Spleen (tissue), 11 donors: ENCODE results near the gene LSG1. TPM values are rescaled to one million over a fixed set of nuclear protein-coding genes. Genes with fewer than 3 reads are reported as not detected.

Source experiments
- DNase-seq: peaks from one replicate; pipeline ENCODE4 v3.0.0-alpha.2; 2020
- H3K27ac ChIP-seq, 8 donors: fragments of 200-600 bp; sonication (generic) in 7 of 8; 1 replicate in 4 of 8; 2 replicates in 4 of 8; pipeline versions ENCODE4 v1.5.0 to v1.8.0; 2016 to 2021; ENCODE audit warnings: inconsistent platforms in 4 of 8, mild to moderate bottlenecking in 4 of 8, moderate library complexity in 1 of 8
- H3K27me3 ChIP-seq, 7 donors: fragments of 200-600 bp; sonication (generic) in 6 of 7; replicated peaks in 1 of 7; 1 replicate in 4 of 7; 2 replicates in 3 of 7; pipeline versions ENCODE4 v1.5.0 to v1.8.0; 2016 to 2021; ENCODE audit warnings: inconsistent platforms in 3 of 7, mild to moderate bottlenecking in 1 of 7
- H3K36me3 ChIP-seq, 6 donors: fragments of 200-600 bp; sonication (generic) in 5 of 6; 1 replicate in 4 of 6; 2 replicates in 2 of 6; pipeline versions ENCODE4 v1.5.0 to v1.8.0; 2016 to 2021; ENCODE audit warnings: inconsistent platforms in 2 of 6
- H3K4me1 ChIP-seq, 6 donors: fragments of 200-600 bp; sonication (generic) in 5 of 6; 1 replicate in 3 of 6; 2 replicates in 3 of 6; pipeline versions ENCODE4 v1.5.0 to v1.8.0; 2016 to 2021; ENCODE audit warnings: inconsistent platforms in 3 of 6
- H3K4me3 ChIP-seq, 8 donors: fragments of 200-600 bp; sonication (generic) in 7 of 8; 1 replicate in 4 of 8; 2 replicates in 4 of 8; pipeline versions ENCODE4 v1.5.0 to v1.8.0; 2016 to 2021; ENCODE audit warnings: inconsistent platforms in 4 of 8, mild to moderate bottlenecking in 4 of 8, moderate library complexity in 2 of 8
- H3K9me3 ChIP-seq, 8 donors: fragments of 200-600 bp; sonication (generic) in 7 of 8; 1 replicate in 4 of 8; 2 replicates in 4 of 8; pipeline versions ENCODE4 v1.5.0 to v1.8.0; 2016 to 2021; ENCODE audit warnings: inconsistent platforms in 4 of 8
- POLR2A ChIP-seq, 3 donors: fragments of 450-650 bp; IDR thresholded peaks; one replicate each; pipeline ENCODE4 v1.5.1; 2017; ENCODE audit warnings: antibody characterized with exemption in 3 of 3, mild to moderate bottlenecking in 1 of 3
- POLR2AphosphoS5 ChIP-seq, 3 donors: sonication (generic); formaldehyde crosslinking; IDR thresholded peaks; one replicate each; pipeline ENCODE4 v1.5.1; 2017; ENCODE audit warnings: antibody characterized with exemption in 3 of 3
- WGBS, 5 donors: extraction: QIAGEN DNeasy Blood & Tissue Kit in 3 of 5; methylation state at CpG; one replicate each; pipeline versions ENCODE4 v1.1.5 to v1.1.7; 2013 to 2018; 5-methylcytosine and 5-hydroxymethylcytosine counted together
- intact Hi-C: fragments of 100-400 bp; cut with DNase I; formaldehyde crosslinking; loops from one replicate; pipeline ENCODE4 v1.15.0; 2023; ENCODE audit warnings: low total_unique reads
- polyA plus RNA-seq, 3 donors: library from polyadenylated mRNA; stranded (reverse); fragments of 200-250 nt; gene quantifications; one replicate each; pipeline ENCODE4 v1.2.1, GENCODE V29; 2013
- total RNA-seq, 7 donors: library from RNA; depleted of rRNA in 3 of 7; stranded (reverse); fragments of >200 nt in 3 of 7; fragmentation: NEBNext Ultra II Directional in 4 of 7; extraction: Animal tissue kit (Norgen Biotek cat#: 25700) in 4 of 7; gene quantifications; one replicate each; pipeline versions ENCODE4 v1.1.0 to v1.2.1, GENCODE V29; 2016 to 2021
- TF ChIP-seq, protein P1 (sequence below), 11 experiments: fragments of 200-600 bp in 7 of 11; fragments of 450-650 bp in 4 of 11; sonication (generic) in 4 of 11; IDR thresholded peaks in 8 of 11; conservative IDR thresholded peaks in 3 of 11; 1 replicate in 7 of 11; 2 replicates in 4 of 11; pipeline versions ENCODE4 v1.4.0 to v1.8.0; 2016 to 2021; ENCODE audit warnings: antibody characterized with exemption in 11 of 11, inconsistent platforms in 4 of 11, mild to moderate bottlenecking in 1 of 11
- donor health status: healthy with polysubstance abuse.
- donor health status: DM: no; HTN: no; CAD: no; lungs with moderate emphysema.
- donor health status: DM: no; HTN: no; CAD: no.
- donor health status: Bipolar disorder and iron deficiency.
- donor health status: healthy.
- donor health status: DM: no; HTN: no; CAD: no.
- donor health status: DM: yes; HTN: yes; CAD: no.

LSG1 gene
- total and polyA plus RNA-seq, 10 donors: 10.8 to 58.0 (median 35.7) TPM

- peaks cover 0 to 5% (median 0%) of the 10 kb centered on the region in 6 donors for H3K4me1 ChIP-seq
- WGBS, 5 donors: 47 to 54% (median 52%) methylated on average over 6 of the region's 6 CpGs
- peaks cover 0 to 8% (median 6%) of the 10 kb centered on the region in 8 donors for H3K9me3 ChIP-seq
- H3K27ac ChIP-seq: no peak overlapping the region
- no peak overlapping the region for H3K4me3 ChIP-seq
- no peak for DNase-seq
- H3K36me3 ChIP-seq: no peaks in the 10 kb centered on the region
- TF ChIP-seq POLR2A (IDR thresholded peaks at IDR 0.05) (no peak), POLR2AphosphoS5 (IDR thresholded peaks at IDR 0.05) (no peak)
- TF ChIP-seq, protein P1, sequence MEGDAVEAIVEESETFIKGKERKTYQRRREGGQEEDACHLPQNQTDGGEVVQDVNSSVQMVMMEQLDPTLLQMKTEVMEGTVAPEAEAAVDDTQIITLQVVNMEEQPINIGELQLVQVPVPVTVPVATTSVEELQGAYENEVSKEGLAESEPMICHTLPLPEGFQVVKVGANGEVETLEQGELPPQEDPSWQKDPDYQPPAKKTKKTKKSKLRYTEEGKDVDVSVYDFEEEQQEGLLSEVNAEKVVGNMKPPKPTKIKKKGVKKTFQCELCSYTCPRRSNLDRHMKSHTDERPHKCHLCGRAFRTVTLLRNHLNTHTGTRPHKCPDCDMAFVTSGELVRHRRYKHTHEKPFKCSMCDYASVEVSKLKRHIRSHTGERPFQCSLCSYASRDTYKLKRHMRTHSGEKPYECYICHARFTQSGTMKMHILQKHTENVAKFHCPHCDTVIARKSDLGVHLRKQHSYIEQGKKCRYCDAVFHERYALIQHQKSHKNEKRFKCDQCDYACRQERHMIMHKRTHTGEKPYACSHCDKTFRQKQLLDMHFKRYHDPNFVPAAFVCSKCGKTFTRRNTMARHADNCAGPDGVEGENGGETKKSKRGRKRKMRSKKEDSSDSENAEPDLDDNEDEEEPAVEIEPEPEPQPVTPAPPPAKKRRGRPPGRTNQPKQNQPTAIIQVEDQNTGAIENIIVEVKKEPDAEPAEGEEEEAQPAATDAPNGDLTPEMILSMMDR (IDR thresholded peaks at IDR 0.05 in 8 of 11, conservative IDR thresholded peaks at IDR 0.05 in 3 of 11): no peak
- intact Hi-C loops: no loop called here
- no peaks in the 10 kb centered on the region for H3K27me3 ChIP-seq
Measured at GRCh38 chr3:194711913-194712312, 39.9 kb upstream of the LSG1 start.

GRCh38 chr3:194711286-194711685, 39.3 kb upstream of the LSG1 start:
- no peak overlapping the region for H3K27ac ChIP-seq

DNA sequence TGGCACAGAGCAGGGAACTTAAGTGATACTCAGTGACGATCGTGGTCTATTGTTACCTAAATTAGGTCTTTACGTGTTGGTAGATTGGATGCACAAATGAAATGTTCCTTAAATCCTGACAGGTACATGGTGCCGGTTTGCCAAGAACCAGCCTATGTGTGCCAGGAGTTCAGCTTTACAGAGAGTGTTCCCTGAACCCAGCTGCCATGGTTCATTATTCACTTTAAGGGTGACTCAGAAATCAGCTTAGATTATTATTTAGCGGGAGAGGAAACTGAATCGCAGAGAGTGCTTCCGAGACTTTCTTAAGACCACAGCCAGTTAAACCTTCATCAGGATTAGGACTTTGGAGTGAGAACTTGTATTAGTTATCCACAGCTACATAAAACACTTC, 35.2 kb upstream of the LSG1 start:
- TF ChIP-seq, protein P1 (IDR thresholded peaks at IDR 0.05 in 8 of 11, conservative IDR thresholded peaks at IDR 0.05 in 3 of 11): no peak
- no peak for TF ChIP-seq POLR2AphosphoS5 (IDR thresholded peaks at IDR 0.05)
- no peak for TF ChIP-seq POLR2A (IDR thresholded peaks at IDR 0.05)
- no peak for DNase-seq
- H3K36me3 ChIP-seq: no peaks in the 10 kb centered on the region
- 93 to 98% (median 94%) methylated on average over 7 of the region's 7 CpGs for WGBS, 5 donors
- intact Hi-C loops: no loop called here
- no peak overlapping the region for H3K27ac ChIP-seq
- H3K4me1 ChIP-seq: peaks cover 0 to 5% (median 0%) of the 10 kb centered on the region in 6 donors
- no peaks in the 10 kb centered on the region for H3K27me3 ChIP-seq
- no peak overlapping the region for H3K4me3 ChIP-seq
- peaks cover 0 to 8% (median 6%) of the 10 kb centered on the region in 8 donors for H3K9me3 ChIP-seq

More at GRCh38 chr3:194711286-194711685, 39.3 kb upstream of the LSG1 start:
- H3K4me1 ChIP-seq: peaks cover 0 to 5% (median 0%) of the 10 kb centered on the region in 6 donors
- H3K4me3 ChIP-seq: no peak overlapping the region
- no peaks in the 10 kb centered on the region for H3K27me3 ChIP-seq
- WGBS, 5 donors: 91 to 96% (median 94%) methylated on average over 3 of the region's 3 CpGs
- peaks cover 0 to 8% (median 6%) of the 10 kb centered on the region in 8 donors for H3K9me3 ChIP-seq
- TF ChIP-seq POLR2A (IDR thresholded peaks at IDR 0.05) (no peak), POLR2AphosphoS5 (IDR thresholded peaks at IDR 0.05) (no peak)
- TF ChIP-seq, protein P1 (IDR thresholded peaks at IDR 0.05 in 8 of 11, conservative IDR thresholded peaks at IDR 0.05 in 3 of 11): no peak
- no peak for DNase-seq
- no peaks in the 10 kb centered on the region for H3K36me3 ChIP-seq
- intact Hi-C loops: no loop called here

- no peaks in the 10 kb centered on the region for H3K27me3 ChIP-seq
- no peaks in the 10 kb centered on the region for H3K36me3 ChIP-seq
- no peak overlapping the region for H3K27ac ChIP-seq
- H3K9me3 ChIP-seq: peaks cover 0 to 8% (median 6%) of the 10 kb centered on the region in 8 donors
- H3K4me1 ChIP-seq: no peaks in the 10 kb centered on the region
- intact Hi-C loops: no loop called here
- no peak overlapping the region for H3K4me3 ChIP-seq
- WGBS, 5 donors: 79 to 90% (median 80%) methylated on average over 10 to 11 of the region's 11 CpGs
- no peak for TF ChIP-seq POLR2A (IDR thresholded peaks at IDR 0.05)
- TF ChIP-seq, protein P1 (IDR thresholded peaks at IDR 0.05 in 8 of 11, conservative IDR thresholded peaks at IDR 0.05 in 3 of 11): no peak
- no peak for DNase-seq
Measured at GRCh38 chr3:194705761-194706160, 33.8 kb upstream of the LSG1 start.
